Endothelial cell of umbilical vein (primary cell): ENCODE data around the gene GABARAPL2.

Source experiments
- EZH2 ChIP-seq: IDR thresholded peaks from 2 replicates; pipeline ENCODE4 v1.6.1; 2012; ENCODE audit warnings: borderline replicate concordance, low read depth, mild to moderate bottlenecking, moderate library complexity, low read length, inconsistent platforms; ENCODE audit not compliant: severe bottlenecking
- FOS ChIP-seq: IDR thresholded peaks from 2 replicates; pipeline ENCODE4 v1.6.1; 2011; ENCODE audit warnings: mild to moderate bottlenecking, low read length, moderate library complexity, borderline replicate concordance; ENCODE audit not compliant: insufficient read depth
- GATA2 ChIP-seq: IDR thresholded peaks from 2 replicates; pipeline ENCODE4 v1.7.0; 2011; ENCODE audit warnings: low read depth, mild to moderate bottlenecking, moderate library complexity, mixed read lengths, low read length; ENCODE audit not compliant: insufficient read length, insufficient read depth
- POLR2A ChIP-seq: IDR thresholded peaks from 2 replicates; pipeline ENCODE4 v1.6.1; 2012; ENCODE audit warnings: low read depth, mild to moderate bottlenecking, control low read depth, low read length
- POLR2AphosphoS5 ChIP-seq: IDR thresholded peaks from 2 replicates; pipeline ENCODE4 v1.6.1; 2012; ENCODE audit warnings: low read depth, mild to moderate bottlenecking, control low read depth, low read length, moderate library complexity; ENCODE audit not compliant: insufficient read depth
- TF ChIP-seq, protein P1 (sequence below), 2 donors: IDR thresholded peaks; 1 replicate in 1 of 2; 2 replicates in 1 of 2; pipeline ENCODE4 v1.5.1; 2011; ENCODE audit warnings: low read length in 2 of 2, mild to moderate bottlenecking in 2 of 2, moderate library complexity in 2 of 2, control low read depth in 1 of 2, inconsistent platforms in 1 of 2, low read depth in 1 of 2; ENCODE audit not compliant: insufficient read depth in 1 of 2; ENCODE audit errors: extremely low read depth in 1 of 2

DNA sequence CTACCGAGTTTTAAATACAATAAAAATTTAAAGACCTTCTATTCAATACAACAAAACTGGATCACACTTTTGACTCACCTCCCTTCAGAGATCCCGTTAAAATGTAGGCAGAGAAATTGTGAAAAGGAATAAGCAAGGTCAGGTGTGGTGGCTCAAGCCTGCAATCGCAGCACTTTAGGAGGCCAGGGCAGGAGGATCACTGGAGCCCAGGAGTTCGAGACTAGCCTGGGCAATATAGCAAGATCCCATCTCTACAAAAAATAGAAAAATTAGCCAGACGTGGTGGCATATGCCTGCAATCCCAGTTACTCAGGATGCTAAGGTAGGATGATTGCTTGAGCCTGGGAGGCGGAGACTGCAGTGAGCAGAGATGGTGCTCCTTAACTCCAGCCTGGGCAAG, 47.0 kb upstream of the GABARAPL2 start:
- TF ChIP-seq, protein P1, sequence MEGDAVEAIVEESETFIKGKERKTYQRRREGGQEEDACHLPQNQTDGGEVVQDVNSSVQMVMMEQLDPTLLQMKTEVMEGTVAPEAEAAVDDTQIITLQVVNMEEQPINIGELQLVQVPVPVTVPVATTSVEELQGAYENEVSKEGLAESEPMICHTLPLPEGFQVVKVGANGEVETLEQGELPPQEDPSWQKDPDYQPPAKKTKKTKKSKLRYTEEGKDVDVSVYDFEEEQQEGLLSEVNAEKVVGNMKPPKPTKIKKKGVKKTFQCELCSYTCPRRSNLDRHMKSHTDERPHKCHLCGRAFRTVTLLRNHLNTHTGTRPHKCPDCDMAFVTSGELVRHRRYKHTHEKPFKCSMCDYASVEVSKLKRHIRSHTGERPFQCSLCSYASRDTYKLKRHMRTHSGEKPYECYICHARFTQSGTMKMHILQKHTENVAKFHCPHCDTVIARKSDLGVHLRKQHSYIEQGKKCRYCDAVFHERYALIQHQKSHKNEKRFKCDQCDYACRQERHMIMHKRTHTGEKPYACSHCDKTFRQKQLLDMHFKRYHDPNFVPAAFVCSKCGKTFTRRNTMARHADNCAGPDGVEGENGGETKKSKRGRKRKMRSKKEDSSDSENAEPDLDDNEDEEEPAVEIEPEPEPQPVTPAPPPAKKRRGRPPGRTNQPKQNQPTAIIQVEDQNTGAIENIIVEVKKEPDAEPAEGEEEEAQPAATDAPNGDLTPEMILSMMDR (IDR thresholded peaks at IDR 0.05; ENCODE audit: extremely low read depth in 1 of 2, insufficient read depth in 1 of 2, low read depth in 1 of 2, low read length in 2 of 2) = no peak
- TF ChIP-seq POLR2A = no peak
- no peak for TF ChIP-seq POLR2AphosphoS5
- TF ChIP-seq FOS = no peak
- no peak for TF ChIP-seq EZH2
- TF ChIP-seq GATA2 = no peak
